CD4-positive, alpha-beta T cell treated with Interferon gamma for 1 hour (primary cell): ENCODE measurements around the gene NXF2B.
A peak's percentile ranks its signal among the peaks of the same experiment; 100 is the strongest.
"Not testable (repeated sequence)": the region's sequence is repeated elsewhere in the genome, so short reads cannot be mapped to it uniquely, and the experiment has no call there.

Experiments
- DNase-seq: peaks from one replicate; pipeline ENCODE4 v3.0.0-alpha.2; 2020

Gene NXF2B, protein sequence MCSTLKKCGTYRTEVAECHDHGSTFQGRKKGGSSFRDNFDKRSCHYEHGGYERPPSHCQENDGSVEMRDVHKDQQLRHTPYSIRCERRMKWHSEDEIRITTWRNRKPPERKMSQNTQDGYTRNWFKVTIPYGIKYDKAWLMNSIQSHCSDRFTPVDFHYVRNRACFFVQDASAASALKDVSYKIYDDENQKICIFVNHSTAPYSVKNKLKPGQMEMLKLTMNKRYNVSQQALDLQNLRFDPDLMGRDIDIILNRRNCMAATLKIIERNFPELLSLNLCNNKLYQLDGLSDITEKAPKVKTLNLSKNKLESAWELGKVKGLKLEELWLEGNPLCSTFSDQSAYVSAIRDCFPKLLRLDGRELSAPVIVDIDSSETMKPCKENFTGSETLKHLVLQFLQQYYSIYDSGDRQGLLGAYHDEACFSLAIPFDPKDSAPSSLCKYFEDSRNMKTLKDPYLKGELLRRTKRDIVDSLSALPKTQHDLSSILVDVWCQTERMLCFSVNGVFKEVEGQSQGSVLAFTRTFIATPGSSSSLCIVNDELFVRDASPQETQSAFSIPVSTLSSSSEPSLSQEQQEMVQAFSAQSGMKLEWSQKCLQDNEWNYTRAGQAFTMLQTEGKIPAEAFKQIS

DNA sequence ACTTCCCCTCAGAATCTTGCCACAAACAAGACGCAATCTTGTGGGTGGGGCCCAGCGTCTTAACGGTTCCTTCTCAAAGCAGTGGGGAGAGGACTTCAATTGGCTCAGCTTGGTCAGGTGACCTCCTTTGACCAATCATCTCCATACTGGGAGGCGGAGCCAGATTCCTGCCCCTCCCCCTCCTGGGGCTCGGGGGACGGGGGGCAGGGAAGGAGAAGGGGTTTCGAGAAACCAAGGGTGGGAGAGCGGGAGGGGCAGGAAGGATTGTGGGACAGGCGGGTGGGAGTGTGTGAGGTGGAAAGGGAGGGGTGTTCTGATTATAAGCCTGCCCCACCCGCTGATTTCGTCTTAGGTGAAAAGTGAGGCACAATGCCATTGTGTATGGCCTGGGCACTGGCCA is at the start of gene NXF2B:
Gene NXF2B (minus strand): TSS at position 101 of the 400 bp plus-strand sequence. CDS start 59,972 bp downstream, outside the sequence.
- DNase-seq: not testable (repeated sequence)

DNA sequence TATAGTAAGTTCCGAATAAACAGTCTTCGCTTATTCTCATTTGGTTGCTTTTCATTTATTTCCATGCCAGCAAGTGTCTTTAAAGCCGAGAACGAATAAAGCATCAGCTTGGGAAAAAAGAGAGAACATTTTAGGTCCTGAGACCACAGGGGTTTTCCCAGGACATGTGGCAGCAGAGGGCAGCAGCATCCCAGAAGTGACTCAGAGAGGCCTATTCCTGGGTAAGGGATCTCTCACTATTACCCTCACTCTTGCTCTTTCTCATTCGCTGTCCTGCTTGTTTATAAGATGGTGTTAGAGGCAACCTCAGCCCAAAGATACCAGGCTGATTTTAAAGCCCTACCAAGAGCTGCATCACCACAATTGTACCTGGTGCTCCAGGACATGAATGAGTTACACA is 39.0 kb upstream of the NXF2B start:
- DNase-seq: not testable (repeated sequence)

DNA sequence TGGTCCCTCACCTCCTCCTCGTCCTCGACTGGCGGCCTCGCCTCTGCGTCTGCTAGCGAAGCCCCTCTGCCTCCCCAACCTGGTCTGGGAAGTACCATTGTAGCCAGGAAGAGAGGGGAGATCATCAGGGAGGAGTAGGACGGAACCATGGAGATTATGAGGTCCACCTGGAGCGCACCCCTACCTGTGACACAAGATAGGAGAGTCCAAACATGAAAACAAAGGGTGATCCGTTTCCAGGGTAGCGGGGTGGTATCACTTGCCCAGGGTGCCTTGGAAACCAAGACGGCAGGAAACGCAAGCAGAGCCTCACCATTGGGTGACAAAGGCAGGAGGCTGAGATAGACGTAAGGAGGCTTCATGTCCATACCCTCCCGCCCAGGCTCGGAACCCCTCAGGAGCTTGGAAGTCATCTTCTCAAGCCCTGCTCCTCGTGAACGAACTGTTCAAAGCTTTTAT is 32.0 kb upstream of the NXF2B start, which contains the start of gene TCP11X2:
Gene TCP11X2 (minus strand): TSS at position 51 of the 459 bp plus-strand sequence.
- DNase-seq: not testable (repeated sequence)

DNA sequence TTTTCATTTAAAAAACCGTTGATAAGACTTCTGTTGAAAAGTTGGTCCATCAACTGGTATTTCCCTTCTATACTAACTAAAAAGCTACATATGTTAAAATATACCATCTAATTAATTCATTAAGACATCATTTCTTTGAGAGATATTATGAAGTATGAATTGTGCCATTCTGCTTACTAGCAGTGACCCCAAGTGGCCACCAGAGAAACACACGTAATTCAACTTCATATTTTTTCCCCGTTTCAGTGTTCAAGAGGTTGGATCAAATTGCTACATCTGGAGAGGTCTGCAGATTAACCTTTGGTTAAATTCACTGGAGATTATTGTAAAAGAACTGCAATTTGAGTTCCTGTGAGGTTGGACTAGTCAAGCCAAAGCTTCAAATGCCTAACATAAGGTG is 30.4 kb upstream of the NXF2B start:
- not testable (repeated sequence) for DNase-seq

DNA sequence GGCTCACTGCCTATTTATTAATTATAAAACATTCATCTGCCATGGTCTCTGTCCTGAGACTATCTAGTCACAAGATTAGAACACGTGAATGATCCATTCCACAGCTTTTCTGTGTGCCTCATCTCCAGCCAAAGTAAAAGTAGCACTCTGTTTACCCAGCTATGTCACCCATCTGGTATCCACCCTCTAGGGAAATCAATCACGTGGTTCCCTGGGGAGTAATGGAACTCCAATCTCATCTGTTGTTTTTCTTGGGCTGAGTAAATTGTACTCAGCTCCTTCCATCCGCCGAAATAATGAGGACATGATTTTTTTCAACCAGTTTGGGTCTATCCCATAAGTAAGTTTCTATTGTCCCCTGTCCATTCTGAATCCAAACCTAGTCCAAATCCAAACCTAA is 18.8 kb upstream of the NXF2B start:
- not testable (repeated sequence) for DNase-seq

DNA sequence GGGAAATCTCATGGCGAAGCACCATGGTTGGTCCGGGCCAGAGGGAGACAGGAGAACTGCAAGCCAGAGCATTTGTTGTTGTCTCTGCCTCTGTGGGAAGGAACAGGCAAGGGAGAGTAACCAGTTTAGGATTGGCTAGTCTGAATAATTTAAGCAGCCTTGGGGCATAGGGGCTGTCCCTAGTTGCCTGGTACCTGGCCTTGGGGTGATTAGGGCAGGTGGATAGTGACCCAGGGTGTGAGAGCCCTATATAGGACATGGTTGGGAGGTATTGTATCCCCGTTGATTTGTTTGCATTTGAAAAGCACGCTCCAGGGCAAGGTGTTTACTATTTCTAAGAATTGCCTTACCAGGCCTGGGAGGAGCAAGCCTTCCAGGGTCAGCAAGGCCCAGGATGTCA is 25.3 kb downstream of the NXF2B start:
- DNase-seq: not testable (repeated sequence)

DNA sequence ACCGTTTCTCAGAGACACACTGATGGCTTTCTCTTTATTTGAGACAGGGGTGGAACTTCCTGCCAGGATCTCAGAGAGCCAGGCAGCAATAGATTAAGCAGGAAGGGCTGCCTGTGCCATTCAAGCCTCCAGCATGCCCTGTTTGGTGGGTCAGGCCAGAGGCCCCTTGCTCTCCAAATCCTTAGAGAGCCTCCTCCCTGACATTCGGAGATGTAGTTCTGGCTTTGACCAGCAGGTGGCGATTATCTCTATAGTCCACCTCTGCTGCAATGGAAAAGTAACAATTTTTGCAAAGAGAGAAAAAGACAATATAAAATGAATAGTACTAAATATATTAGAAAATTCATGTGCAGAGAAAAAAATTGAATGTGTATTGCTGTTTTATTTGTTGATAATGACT is 93.9 kb downstream of the NXF2B start:
- peak; percentile 4 for DNase-seq

DNA sequence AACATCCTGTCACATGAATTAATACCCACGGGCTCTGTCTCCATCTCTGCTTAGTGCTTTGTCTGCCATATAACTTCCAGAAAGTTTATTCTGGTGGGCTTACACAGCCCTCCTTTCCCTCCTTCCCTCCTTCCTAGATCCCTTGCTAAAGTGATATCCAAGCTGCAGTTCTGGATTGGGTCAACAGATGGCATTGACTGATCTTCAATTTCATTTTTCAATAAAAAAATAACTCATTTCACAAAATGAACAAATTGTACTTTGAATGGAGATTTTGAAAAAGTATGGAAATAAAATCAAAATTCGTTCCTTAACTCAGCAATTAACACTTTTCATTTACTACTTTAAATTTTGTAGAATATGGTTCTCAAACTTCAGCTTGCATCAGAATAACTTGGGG is 97.9 kb downstream of the NXF2B start:
- DNase-seq: no peak

DNA sequence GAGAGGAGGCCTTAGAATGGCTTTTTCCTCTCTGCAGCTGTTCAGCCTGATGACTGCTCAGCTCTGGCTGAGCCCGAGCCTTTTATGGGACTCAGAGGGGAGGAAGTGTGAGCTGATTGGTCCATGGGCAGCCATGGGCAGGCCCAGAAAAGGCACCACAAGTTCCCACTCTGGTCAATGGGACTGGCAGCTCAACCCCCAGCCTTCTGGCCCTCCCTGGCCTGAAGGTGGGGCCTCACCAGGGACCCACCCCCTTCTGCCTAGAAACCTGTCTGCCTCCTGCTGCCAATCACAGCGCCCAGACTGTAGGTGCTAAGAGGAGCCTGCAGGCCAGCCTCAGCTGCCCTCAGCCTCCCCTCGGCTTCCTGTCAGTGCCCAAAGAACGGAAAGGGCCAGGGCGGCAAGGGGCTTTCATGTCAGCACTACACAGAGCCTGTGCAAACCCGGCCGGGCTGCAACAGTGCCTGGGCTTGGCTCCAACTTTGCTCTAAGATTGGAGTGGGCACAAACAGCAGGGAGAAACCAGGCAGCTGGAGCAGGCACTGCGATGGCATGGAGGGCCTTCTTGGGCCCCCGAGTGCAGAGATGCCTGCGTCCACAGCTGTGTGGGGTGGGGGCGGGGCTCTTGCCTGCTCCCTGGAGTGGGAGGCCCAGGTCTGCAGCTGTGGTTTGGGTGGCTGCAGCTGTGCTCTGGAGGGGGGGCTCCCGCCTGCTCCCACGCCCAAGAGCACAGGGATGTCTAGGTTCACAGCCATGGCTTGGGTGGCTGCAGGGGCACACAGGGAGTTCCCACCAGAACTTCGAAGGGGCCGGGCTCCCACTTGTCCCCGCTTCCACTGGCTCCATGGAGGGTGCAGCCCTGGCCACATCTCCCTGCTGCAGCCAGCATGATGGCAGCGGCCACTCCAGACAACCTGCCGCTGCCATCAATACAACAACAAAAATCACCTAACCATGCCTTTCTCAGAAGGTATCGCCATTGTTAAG is 100.2 kb downstream of the NXF2B start:
- peak; percentile 6 for DNase-seq

DNA sequence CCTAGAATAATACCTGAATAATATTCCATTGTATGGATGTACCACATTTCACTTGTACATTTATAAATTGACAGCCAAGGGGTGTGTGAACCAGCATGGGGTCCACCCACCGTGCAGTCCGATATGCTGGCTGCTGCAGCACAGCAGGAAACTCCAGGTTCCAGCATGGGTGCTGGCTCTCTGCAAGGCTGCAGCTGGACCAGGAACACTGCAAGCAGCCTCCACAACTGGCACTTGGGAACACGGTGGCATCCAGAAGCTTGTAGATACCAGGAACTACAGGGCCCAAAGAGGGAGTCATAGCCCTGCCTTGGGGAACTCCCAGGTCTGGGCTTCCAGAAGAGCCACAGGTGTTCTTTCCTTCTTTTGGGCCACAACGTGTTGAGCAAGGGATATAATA is 101.6 kb downstream of the NXF2B start:
- no peak for DNase-seq
